ENCODE data around the gene RNF220. TPM values are rescaled to one million over a fixed set of nuclear protein-coding genes. Genes with fewer than 3 reads are reported as not detected.

The RNF220 gene
- total RNA-seq, 1 experiment from 2014 or later = 68.7 TPM

GRCh38 chr1:44539991-44540730, 135.1 kb downstream of the RNF220 start:
- peaks cover 12% of the 10 kb centered on the region for H3K4me1 Mint-ChIP-seq (ENCODE audit: low read depth, unreplicated experiment)
- H3K27me3 Mint-ChIP-seq (ENCODE audit: unreplicated experiment) = peaks cover 8% of the 10 kb centered on the region
- no TSS peak for BruUV-seq (replicated peaks)
- TF ChIP-seq CTCF (IDR thresholded peaks at IDR 0.05; ENCODE audit: unreplicated experiment) = no peak
- H3K36me3 Mint-ChIP-seq (ENCODE audit: insufficient read depth, unreplicated experiment) = no peaks in the 10 kb centered on the region
- intact Hi-C loops (cut with micrococcal nuclease; ENCODE audit: unreplicated experiment) = no loop called here
- CTCF ChIA-PET = no interaction called here
- no peaks in the 10 kb centered on the region for H3K9me3 Mint-ChIP-seq (ENCODE audit: low read depth, unreplicated experiment)
- H3K4me3 Mint-ChIP-seq (ENCODE audit: low read depth, unreplicated experiment) = no peak overlapping the region
- DNase-seq = no peak
- no peak overlapping the region for H3K27ac Mint-ChIP-seq (ENCODE audit: unreplicated experiment)

- CTCF ChIA-PET = interaction anchor here (0.7 kb wide), 1 partner anchor 9 kb away, joined by 3 read pairs; no protein-coding TSS in a partner anchor
- H3K4me3 Mint-ChIP-seq (ENCODE audit: low read depth, unreplicated experiment) = no peak overlapping the region
- TF ChIP-seq CTCF (IDR thresholded peaks at IDR 0.05; ENCODE audit: unreplicated experiment) = no peak
- intact Hi-C loops (cut with micrococcal nuclease; ENCODE audit: unreplicated experiment) = no loop called here
- no peak overlapping the region for H3K27ac Mint-ChIP-seq (ENCODE audit: unreplicated experiment)
- no peaks in the 10 kb centered on the region for H3K9me3 Mint-ChIP-seq (ENCODE audit: low read depth, unreplicated experiment)
- BruUV-seq (replicated peaks) = no TSS peak
- H3K27me3 Mint-ChIP-seq (ENCODE audit: unreplicated experiment) = peaks cover 21% of the 10 kb centered on the region
- H3K4me1 Mint-ChIP-seq (ENCODE audit: low read depth, unreplicated experiment) = peaks cover 11% of the 10 kb centered on the region
- no peak for DNase-seq
- no peaks in the 10 kb centered on the region for H3K36me3 Mint-ChIP-seq (ENCODE audit: insufficient read depth, unreplicated experiment)
Observed at GRCh38 chr1:44542420-44543063, 137.5 kb downstream of the RNF220 start.

GRCh38 chr1:44543064-44543744, 138.1 kb downstream of the RNF220 start:
- CTCF ChIA-PET = interaction anchor here (0.7 kb wide), 2 partner anchors 10 to 1614 kb away, joined by 3 to 4 read pairs; no protein-coding TSS in a partner anchor
- Mint-ChIP-seq H3K36me3 (ENCODE audit: insufficient read depth, unreplicated experiment) (no peaks in the 10 kb centered on the region), H3K27me3 (ENCODE audit: unreplicated experiment) (peaks cover 27% of the 10 kb centered on the region), H3K27ac (ENCODE audit: unreplicated experiment) (no peak overlapping the region), H3K4me1 (ENCODE audit: low read depth, unreplicated experiment) (peaks cover 4% of the 10 kb centered on the region), H3K9me3 (ENCODE audit: low read depth, unreplicated experiment) (peaks cover 3% of the 10 kb centered on the region), H3K4me3 (ENCODE audit: low read depth, unreplicated experiment) (no peak overlapping the region)
- intact Hi-C loops (cut with micrococcal nuclease; ENCODE audit: unreplicated experiment) = no loop called here
- no peak for TF ChIP-seq CTCF (IDR thresholded peaks at IDR 0.05; ENCODE audit: unreplicated experiment)
- no TSS peak for BruUV-seq (replicated peaks)
- DNase-seq = no peak

- DNase-seq = no peak
- Mint-ChIP-seq H3K9me3 (ENCODE audit: low read depth, unreplicated experiment) (peaks cover 4% of the 10 kb centered on the region), H3K27ac (ENCODE audit: unreplicated experiment) (no peak overlapping the region), H3K27me3 (ENCODE audit: unreplicated experiment) (peaks cover 33% of the 10 kb centered on the region), H3K36me3 (ENCODE audit: insufficient read depth, unreplicated experiment) (no peaks in the 10 kb centered on the region), H3K4me3 (ENCODE audit: low read depth, unreplicated experiment) (no peak overlapping the region), H3K4me1 (ENCODE audit: low read depth, unreplicated experiment) (no peaks in the 10 kb centered on the region)
- TF ChIP-seq CTCF (IDR thresholded peaks at IDR 0.05; ENCODE audit: unreplicated experiment) = no peak
- CTCF ChIA-PET = interaction anchor here (0.7 kb wide), 1 partner anchor 1613 kb away, joined by 4 read pairs; no protein-coding TSS in a partner anchor
- intact Hi-C loops (cut with micrococcal nuclease; ENCODE audit: unreplicated experiment) = no loop called here
- BruUV-seq (replicated peaks) = no TSS peak
Observed at GRCh38 chr1:44543786-44544185, 138.7 kb downstream of the RNF220 start.
